PC-9 (cell line): ENCODE data around the gene ADARB2.

Experiments
- CTCF ChIP-seq: fragments of 200-600 bp; sonication (generic); conservative IDR thresholded peaks from 2 replicates; pipeline ENCODE4 v1.6.1; 2017; ENCODE audit warnings: mixed run types, antibody characterized with exemption, mild to moderate bottlenecking, moderate library complexity
- EZH2 ChIP-seq: fragments of 200-600 bp; sonication (generic); IDR thresholded peaks from 2 replicates; pipeline ENCODE4 v1.8.0; 2017; ENCODE audit warnings: antibody characterized with exemption, low read depth

DNA sequence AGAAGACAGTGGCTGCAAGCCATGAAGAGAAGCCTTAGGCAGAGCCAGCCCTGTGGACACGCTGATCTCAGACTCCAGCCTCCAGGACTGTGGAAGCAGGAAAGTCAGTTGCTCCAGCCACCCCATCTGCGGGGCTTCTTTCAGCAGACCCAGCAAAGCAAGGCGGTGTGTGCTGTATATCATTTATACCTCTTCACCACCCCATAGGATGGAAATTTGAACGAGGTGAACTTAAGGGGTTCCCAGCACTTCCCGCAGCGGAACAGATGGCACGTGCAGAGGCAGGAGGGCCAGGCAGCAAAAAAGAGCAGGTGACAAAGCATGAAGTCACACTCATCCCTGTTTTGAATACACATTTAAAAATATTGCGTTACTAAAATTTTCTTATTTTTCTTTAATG, 159.4 kb downstream of the ADARB2 start:
- TF ChIP-seq CTCF: no peak
- TF ChIP-seq EZH2: no peak
